Mucosa of descending colon (tissue), 3 donors: ENCODE data around the gene RASA4. TPM values are rescaled to one million over a fixed set of nuclear protein-coding genes. Genes with fewer than 3 reads are reported as not detected.
"Not testable (repeated sequence)": the region's sequence is repeated elsewhere in the genome, so short reads cannot be mapped to it uniquely, and the experiment has no call there.

Experiments
- ATAC-seq: fragments of 200-7000 bp; cut with Tn5 transposase; one replicate; pipeline ENCODE4 v1.9.1; 2020; ENCODE audit warnings: mild to moderate bottlenecking, moderate library complexity
- DNase-seq, 3 donors: peaks; one replicate each; pipeline ENCODE4 v3.0.0-alpha.2; 2020
- H3K36me3 ChIP-seq: fragments of 200-600 bp; one replicate; pipeline ENCODE4 v1.8.0; 2021; ENCODE audit warnings: low read depth, mild to moderate bottlenecking
- H3K4me1 ChIP-seq: fragments of 200-600 bp; one replicate; pipeline ENCODE4 v1.8.0; 2021; ENCODE audit warnings: low read depth, mild to moderate bottlenecking
- H3K4me3 ChIP-seq: fragments of 200-600 bp; one replicate; pipeline ENCODE4 v1.8.0; 2021; ENCODE audit warnings: mild to moderate bottlenecking
- H3K9me3 ChIP-seq: fragments of 200-600 bp; one replicate; pipeline ENCODE4 v1.8.0; 2021; ENCODE audit warnings: mild to moderate bottlenecking
- intact Hi-C, 2 donors: fragments of 100-400 bp; cut with DNase I in 1 of 2; cut with micrococcal nuclease in 1 of 2; formaldehyde crosslinking; loops; one replicate each; pipeline versions ENCODE4 v1.11.0 to v1.11.1; 2022; cut with DNase I, micrococcal nuclease
- total RNA-seq, 3 donors: library from RNA; stranded (reverse); fragmentation: NEBNext Ultra II Directional in 2 of 3; extraction: Animal tissue kit (Norgen Biotek cat#: 25700) in 2 of 3; gene quantifications; one replicate each; pipeline versions ENCODE4 v1.2.1 to v1.2.4, GENCODE V29; 2021 to 2023
- donor health status: DM: no; HTN: no; CAD: no; lungs with moderate emphysema.
- donor health status: DM: no; HTN: no; CAD: no.
- donor health status: DM: no; HTN: yes; CAD: no.

RASA4 gene
- total RNA-seq, 3 donors from 2014 or later = 18.3 to 68.4 (median 21.5) TPM

DNA sequence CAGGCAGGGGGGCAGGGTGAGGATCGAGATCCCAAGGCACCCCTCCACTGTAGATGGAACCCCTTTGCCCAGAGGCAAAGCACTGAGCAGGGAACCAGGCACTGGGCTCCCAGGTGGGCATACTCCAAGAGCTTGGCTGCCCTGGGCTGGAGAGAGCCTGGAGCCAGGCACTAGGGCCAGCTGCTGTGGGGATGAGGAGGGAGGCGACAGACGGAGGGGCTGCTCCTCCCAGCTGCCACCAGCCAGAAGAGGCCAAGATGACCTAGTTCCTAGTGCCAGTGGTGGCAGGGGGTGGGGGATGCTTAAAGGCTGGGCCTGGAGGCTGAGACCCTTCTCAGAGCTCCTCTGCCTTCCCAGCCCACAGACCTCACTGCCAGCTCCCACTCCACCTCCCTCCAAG is 1.7 kb downstream of the RASA4 start:
- H3K9me3 ChIP-seq, H3K36me3 ChIP-seq, intact Hi-C loops, ATAC-seq, H3K4me3 ChIP-seq, DNase-seq, H3K4me1 ChIP-seq: not testable (repeated sequence)

DNA sequence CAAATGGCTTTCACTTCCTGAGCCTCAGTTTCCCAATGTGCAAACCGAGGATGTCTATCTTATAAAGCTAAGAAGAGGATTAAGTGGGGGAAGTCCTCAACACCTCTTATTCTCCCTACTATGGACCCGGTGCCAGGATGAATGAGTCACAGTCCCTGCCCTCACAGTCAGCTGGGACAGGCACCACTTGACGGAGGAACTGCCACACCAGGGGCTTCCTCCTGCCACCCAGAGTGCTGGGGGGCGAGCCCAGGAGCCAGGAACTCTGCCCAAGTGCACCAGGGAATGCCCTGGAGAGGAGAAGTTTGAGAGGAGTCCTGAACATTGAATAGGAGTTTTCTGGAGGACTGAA is 2.2 kb downstream of the RASA4 start:
- DNase-seq, intact Hi-C loops, H3K36me3 ChIP-seq, H3K4me1 ChIP-seq, H3K9me3 ChIP-seq, H3K4me3 ChIP-seq: not testable (repeated sequence)
- ATAC-seq = peak; percentile 16

DNA sequence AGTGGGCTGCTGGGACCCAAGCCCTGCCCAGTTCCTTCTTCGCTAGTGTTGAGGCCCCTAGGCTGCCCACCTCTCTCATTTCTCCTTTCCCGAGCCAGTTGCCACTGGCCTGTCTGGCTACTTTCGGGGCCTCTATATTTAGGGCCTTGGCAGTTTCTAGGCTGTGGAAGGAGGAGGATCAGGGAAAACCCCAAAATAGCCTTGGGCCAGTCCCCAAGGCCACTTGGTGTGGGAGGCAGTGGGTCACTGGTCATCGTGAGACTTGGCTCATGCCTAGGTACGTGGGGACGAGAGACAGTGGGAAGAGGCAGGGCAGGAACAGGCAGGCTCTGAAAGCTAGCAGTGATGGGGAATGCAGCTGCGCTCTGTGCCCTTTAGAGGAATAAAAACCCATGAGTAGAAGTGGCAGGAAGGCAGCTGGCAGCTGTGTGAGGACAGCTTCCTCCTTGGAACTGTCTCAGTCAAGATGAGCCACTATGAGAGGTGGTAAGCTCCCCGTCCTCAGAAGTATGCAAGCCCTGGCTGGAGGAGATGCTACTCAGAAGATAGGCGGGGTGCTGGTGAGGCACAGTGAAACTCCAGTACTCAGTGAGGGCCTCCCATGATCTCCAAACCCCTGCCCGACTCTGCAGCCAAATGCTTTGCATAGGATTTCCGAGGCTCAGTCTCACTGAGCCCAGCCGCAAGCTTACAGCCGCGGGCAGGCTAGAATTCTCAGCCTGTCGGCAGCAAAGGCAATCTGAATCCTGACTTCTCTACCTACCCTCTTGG is 2.8 kb downstream of the RASA4 start:
- H3K4me1 ChIP-seq, H3K36me3 ChIP-seq, H3K9me3 ChIP-seq, intact Hi-C loops, H3K4me3 ChIP-seq: not testable (repeated sequence)
- ATAC-seq = peak; percentile 1
- peak in 1 of 3 donors; percentile 20 for DNase-seq

DNA sequence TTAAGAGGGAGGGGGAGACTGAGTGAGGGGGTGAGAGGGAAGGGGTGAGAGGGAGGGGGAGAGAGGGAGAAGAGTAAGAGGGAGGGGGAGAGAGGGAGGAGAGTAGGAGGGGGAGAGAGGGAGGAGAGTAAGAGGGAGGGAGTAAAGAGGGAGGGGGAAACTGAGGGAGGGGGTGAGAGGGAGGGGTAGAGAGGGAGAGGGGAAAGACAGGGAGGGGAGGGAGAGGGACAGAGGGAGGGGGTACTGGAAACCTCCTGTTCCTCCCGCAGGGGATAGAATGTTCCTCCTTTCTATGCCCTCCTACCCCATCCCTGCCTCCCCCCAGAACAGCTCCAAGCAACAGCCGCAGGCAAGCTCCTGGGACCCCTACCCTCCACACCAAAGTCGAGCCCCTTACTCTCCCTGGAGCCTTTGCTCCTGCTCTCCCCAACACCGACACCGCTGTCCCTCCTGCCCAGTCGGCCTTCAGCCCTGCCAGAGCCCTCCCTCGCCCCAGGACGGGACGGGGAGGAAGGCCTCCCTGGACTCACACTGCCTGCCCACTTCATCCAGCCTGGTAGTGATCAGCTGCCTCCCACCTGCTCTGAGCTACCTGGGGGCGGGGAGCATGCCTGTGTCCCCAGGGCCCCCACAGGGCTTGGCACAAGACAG is 4.8 kb downstream of the RASA4 start:
- intact Hi-C loops, ATAC-seq, H3K36me3 ChIP-seq, H3K9me3 ChIP-seq, H3K4me3 ChIP-seq, H3K4me1 ChIP-seq: not testable (repeated sequence)
- peak in 1 of 3 donors; percentile 37 for DNase-seq

DNA sequence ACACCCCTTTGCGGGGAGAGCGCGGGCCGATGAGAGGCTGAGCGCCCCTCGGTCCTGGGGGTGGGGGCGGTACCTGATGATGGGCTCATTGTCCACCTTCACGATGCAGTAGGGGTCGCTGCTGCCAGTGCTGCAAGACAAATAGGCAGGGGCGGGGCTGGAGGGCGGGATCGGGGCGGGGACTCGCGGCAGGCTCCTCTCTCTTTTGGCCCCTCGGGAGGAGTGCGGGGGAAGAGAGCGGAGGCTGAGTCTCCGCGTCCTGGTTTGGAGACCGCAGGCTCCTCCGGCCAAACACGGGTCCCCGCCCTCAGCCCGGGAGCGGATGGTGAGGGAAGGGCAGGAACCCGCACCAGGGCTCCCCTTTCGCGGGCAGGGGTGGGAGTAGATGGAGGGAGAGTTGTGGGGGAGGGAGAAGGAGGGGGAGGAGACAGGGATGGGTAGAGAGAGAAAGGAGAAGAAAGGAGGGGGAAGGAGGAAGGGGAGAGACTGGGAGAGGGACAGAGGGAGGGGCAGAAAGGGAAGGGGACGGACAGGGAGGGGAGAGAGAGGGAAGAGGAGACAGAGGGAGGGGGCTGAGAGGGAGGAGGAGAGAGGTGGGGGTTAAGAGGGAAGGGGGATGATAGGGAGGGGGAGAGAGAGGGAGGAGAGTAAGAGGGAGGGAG is 5.4 kb downstream of the RASA4 start:
- H3K4me1 ChIP-seq, H3K4me3 ChIP-seq, H3K36me3 ChIP-seq, intact Hi-C loops, H3K9me3 ChIP-seq, DNase-seq: not testable (repeated sequence)
- ATAC-seq = peak; percentile 60

DNA sequence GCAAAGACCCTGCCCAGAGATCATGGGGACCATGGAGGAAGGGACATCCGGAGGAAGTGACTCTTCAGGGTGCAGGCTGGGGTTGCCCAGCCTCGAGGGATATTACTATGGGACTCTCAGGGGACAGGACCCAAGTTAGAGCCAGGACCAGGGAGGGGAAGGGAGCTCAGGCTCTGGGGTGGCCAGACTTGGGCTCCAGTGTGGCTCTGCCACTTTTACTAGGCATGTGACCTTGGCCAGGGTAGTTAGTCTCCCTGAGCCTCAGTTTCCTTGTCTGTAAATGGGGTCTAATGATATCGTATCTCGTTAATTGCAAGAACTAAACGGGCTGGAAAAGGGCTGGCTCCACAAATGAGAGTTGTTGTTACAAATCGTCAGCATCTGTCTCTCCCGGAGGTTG is 6.1 kb downstream of the RASA4 start:
- H3K36me3 ChIP-seq, ATAC-seq, H3K4me1 ChIP-seq, H3K4me3 ChIP-seq, intact Hi-C loops, H3K9me3 ChIP-seq: not testable (repeated sequence)
- DNase-seq = peak in 2 of 3 donors; percentile 14 to 15

DNA sequence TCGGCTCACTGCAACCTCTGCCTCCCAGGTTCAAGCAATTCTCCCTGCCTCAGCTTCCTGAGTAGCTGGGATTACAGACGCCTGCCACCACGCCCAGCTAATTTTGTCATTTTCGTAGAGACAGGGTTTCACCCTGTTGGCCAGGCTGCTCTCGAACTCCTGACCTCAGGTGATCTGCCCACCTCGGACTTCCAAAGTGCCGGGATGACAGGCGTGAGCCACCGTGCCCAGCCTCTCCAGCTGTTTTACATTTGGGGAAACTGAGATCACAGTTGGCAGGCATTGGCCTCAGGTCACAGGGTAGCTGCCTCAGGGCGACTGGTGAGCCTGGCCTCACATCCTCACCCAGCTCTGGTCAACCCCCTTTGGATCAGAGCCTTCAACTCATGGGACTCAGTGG is 6.8 kb downstream of the RASA4 start:
- not testable (repeated sequence) for DNase-seq

DNA sequence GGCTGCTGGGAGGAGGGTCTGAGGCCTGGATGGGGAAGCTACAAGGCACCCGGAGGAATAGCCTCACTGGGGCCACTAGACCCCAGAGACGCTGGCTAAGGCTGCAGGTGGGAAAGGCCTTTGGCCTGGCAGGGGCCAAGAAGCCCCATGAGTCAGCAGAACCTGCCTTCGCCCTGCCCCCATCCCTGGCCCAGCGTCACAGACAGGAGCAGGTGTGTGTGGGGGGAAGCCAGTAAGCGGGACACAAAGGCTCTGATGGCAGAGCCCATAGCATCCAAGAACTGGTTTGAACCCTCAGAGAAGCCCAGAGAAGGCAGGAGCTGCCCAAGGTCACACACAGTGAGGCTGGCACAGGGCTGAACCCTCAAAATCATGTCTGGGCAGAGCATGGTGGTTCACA is 9.7 kb downstream of the RASA4 start:
- DNase-seq, H3K9me3 ChIP-seq, H3K4me3 ChIP-seq, ATAC-seq, H3K4me1 ChIP-seq, H3K36me3 ChIP-seq, intact Hi-C loops: not testable (repeated sequence)

More for the DNA sequence above, 6.8 kb downstream of the RASA4 start:
- H3K36me3 ChIP-seq, H3K9me3 ChIP-seq, H3K4me1 ChIP-seq, H3K4me3 ChIP-seq, intact Hi-C loops, ATAC-seq: not testable (repeated sequence)

DNA sequence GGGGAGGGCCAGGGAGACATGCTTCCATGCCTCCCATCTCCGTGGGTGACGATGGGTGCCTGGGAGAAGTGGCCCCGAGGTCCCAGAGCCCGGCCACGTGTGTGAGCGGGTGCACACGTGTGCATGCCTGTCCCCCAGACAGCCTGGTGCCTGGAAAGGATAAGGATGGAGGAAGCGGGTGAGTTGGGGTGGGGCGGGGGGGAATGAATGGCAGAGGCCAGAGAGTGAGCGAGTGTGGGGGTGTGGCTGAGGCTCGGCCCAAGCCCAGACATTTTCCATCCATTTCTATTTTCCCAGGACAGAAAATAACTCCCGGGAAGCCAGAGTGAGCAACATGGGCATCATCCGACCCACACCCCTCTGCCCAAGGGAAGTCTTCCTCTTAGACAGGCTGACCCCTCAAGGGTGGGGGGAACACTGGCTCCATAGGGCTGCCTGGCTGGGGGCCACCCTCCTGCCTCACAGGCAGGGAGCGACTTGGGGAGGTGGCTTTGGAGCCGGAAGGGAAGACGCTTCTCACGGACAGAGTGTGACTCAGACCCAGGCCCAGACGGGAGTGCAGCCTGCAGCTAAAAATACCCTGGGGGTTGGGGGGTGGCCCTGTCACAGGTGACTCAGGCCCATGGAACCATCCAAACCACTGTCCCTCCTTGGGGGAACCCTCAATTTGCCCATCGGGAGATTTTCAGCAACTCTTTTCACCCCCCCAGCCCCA is 12.0 kb downstream of the RASA4 start:
- intact Hi-C loops, H3K4me1 ChIP-seq, H3K36me3 ChIP-seq, H3K9me3 ChIP-seq, DNase-seq, H3K4me3 ChIP-seq: not testable (repeated sequence)
- peak; percentile 7 for ATAC-seq

DNA sequence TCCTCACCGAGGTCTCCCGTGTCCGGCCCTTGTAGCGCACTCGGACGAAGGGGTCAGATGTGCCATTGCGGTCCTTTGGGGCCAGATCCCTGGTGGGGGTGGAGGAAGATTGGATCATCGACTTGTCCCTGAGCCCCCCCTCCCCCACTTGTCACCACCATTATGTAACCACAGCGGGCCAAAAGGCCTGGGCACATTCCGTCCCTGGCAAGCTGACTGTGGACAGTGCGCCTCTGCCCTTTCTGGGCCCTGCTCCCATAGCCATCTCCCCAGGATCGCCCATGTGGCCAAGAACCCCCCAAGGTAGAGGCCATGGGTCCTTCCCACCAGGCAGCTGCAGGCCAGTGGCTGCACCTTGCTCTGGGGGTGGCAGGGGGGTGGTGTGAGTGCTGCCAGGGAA is 14.2 kb downstream of the RASA4 start:
- intact Hi-C loops, H3K4me3 ChIP-seq, H3K36me3 ChIP-seq, H3K9me3 ChIP-seq, DNase-seq, H3K4me1 ChIP-seq, ATAC-seq: not testable (repeated sequence)

DNA sequence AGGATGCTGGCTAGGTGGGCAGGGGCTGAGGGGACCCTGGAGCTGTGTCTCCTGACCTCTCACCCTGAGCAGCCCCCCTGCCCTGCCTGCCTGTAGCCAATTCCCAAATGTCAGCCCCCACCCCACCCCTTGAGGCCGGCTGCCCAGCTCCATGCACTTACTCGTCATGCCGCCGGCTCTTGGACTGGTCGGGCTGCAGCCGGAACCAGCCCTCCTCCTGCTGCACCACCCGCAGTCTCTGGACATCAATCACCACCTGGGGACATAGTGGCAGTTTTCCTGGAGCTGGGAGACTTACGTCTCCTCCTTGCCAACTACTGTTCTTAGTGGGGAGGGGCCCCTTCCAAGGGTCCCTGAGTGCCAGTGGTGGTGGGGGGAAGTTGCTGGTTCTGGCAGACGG is 16.9 kb downstream of the RASA4 start:
- not testable (repeated sequence) for ATAC-seq, H3K4me3 ChIP-seq

DNA sequence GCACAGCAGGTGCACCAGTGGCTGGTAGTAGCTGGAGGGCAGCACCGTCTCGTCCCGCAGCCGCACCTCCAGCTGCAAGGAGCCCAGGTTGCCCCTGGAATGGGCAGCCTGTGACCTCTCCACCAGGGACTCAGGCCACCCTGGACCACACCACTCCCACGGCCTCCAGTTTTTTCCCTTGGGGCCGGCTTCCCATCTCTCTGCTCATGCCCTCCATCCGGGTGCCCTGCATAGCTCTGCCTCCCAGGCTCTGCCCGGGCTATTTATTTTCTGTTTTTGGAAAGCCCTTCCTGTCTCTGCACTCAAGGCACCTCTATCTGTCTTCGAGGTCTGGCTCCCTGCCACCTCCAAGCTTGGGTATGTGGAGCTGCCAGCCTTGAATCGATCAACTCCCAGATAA is 20.5 kb downstream of the RASA4 start:
- H3K4me3 ChIP-seq, DNase-seq, H3K9me3 ChIP-seq, intact Hi-C loops, ATAC-seq, H3K36me3 ChIP-seq, H3K4me1 ChIP-seq: not testable (repeated sequence)

More for the DNA sequence above, 16.9 kb downstream of the RASA4 start:
- DNase-seq, H3K4me1 ChIP-seq, H3K36me3 ChIP-seq, H3K9me3 ChIP-seq, intact Hi-C loops: not testable (repeated sequence)

DNA sequence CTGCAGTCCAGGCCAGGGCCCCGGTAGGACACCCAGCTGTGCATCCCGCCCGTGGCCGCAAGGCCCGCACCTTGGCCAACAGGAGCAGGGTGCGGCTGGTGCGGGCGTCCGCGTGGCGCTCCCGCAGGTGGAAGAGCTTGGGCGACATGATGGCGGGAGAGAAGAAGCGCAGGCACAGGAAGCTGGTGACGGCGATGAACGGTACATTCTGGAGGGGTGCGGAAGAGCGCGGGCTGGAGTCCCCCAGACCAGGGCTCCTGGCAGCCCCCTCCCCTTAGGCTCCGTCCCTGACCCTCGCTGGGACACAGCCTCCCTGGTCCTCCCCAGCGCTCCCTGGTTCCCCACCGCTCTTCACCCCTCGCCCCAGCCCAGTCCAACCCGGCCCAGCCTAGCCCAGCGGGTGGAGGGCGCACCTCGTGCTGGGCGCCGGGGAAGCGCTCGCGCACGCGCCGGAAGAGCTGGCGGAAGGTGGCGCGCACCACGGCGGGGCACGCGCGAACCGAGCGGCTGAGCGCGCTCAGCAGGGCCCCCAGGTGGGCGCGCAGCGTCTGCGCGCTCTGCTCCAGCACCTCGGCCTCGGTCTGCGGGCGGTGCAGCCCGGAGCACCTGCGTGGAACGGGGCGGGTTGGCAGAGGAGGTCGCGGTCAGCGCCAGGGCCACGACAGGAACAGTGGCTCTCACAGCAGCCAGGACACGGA is 22.8 kb downstream of the RASA4 start:
- DNase-seq, intact Hi-C loops, H3K36me3 ChIP-seq, H3K4me1 ChIP-seq, H3K4me3 ChIP-seq, H3K9me3 ChIP-seq: not testable (repeated sequence)
- ATAC-seq = peak; percentile 47
